ENCODE data around the gene NRXN3.

DNA sequence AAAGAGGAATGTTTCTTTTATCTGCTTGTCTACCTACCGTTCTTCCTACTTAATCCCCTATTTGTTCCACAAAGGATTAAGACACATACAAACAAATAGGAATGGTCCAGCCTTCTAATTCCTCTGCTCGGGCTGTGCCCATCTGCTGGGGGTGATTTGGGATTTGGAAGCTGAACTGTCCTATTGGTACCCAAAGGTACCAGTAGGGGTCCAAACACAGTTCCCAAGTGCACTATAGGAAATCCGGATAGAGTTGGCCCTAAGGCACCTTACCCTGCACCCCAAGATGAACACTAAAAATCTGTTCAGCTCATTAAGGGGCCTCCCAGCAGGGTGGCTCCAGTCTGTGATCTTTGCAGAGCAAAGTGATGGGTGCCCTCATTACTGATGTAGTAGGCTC lies 566.9 kb downstream of the NRXN3 start:
- TF ChIP-seq, protein P1, sequence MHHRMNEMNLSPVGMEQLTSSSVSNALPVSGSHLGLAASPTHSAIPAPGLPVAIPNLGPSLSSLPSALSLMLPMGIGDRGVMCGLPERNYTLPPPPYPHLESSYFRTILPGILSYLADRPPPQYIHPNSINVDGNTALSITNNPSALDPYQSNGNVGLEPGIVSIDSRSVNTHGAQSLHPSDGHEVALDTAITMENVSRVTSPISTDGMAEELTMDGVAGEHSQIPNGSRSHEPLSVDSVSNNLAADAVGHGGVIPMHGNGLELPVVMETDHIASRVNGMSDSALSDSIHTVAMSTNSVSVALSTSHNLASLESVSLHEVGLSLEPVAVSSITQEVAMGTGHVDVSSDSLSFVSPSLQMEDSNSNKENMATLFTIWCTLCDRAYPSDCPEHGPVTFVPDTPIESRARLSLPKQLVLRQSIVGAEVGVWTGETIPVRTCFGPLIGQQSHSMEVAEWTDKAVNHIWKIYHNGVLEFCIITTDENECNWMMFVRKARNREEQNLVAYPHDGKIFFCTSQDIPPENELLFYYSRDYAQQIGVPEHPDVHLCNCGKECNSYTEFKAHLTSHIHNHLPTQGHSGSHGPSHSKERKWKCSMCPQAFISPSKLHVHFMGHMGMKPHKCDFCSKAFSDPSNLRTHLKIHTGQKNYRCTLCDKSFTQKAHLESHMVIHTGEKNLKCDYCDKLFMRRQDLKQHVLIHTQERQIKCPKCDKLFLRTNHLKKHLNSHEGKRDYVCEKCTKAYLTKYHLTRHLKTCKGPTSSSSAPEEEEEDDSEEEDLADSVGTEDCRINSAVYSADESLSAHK (CRISPR knock-in tag; IDR thresholded peaks at IDR 0.05; ENCODE audit: borderline replicate concordance) = no peak
- TF ChIP-seq, protein P2, sequence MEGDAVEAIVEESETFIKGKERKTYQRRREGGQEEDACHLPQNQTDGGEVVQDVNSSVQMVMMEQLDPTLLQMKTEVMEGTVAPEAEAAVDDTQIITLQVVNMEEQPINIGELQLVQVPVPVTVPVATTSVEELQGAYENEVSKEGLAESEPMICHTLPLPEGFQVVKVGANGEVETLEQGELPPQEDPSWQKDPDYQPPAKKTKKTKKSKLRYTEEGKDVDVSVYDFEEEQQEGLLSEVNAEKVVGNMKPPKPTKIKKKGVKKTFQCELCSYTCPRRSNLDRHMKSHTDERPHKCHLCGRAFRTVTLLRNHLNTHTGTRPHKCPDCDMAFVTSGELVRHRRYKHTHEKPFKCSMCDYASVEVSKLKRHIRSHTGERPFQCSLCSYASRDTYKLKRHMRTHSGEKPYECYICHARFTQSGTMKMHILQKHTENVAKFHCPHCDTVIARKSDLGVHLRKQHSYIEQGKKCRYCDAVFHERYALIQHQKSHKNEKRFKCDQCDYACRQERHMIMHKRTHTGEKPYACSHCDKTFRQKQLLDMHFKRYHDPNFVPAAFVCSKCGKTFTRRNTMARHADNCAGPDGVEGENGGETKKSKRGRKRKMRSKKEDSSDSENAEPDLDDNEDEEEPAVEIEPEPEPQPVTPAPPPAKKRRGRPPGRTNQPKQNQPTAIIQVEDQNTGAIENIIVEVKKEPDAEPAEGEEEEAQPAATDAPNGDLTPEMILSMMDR (CRISPR knock-in tag; IDR thresholded peaks at IDR 0.05) = no peak
- TF ChIP-seq ZNF510 (CRISPR knock-in tag; IDR thresholded peaks at IDR 0.05; ENCODE audit: low read depth) (no peak), SIN3B (IDR thresholded peaks at IDR 0.05; ENCODE audit: low read length) (no peak), EZH2 (conservative IDR thresholded peaks at IDR 0.05; ENCODE audit: low read depth, low read length) (no peak), CEBPB (IDR thresholded peaks at IDR 0.05; ENCODE audit: borderline replicate concordance, low read depth, low read length) (no peak), NR3C1 (CRISPR knock-in tag; IDR thresholded peaks at IDR 0.05) (no peak), ZNF570 (CRISPR knock-in tag; IDR thresholded peaks at IDR 0.05; ENCODE audit: borderline replicate concordance) (no peak), ELF4 (CRISPR knock-in tag; IDR thresholded peaks at IDR 0.05; ENCODE audit: borderline replicate concordance) (no peak)
- TF ChIP-seq, protein P3, sequence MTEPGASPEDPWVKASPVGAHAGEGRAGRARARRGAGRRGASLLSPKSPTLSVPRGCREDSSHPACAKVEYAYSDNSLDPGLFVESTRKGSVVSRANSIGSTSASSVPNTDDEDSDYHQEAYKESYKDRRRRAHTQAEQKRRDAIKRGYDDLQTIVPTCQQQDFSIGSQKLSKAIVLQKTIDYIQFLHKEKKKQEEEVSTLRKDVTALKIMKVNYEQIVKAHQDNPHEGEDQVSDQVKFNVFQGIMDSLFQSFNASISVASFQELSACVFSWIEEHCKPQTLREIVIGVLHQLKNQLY (CRISPR knock-in tag; IDR thresholded peaks at IDR 0.05) = no peak
- TF ChIP-seq, protein P4, sequence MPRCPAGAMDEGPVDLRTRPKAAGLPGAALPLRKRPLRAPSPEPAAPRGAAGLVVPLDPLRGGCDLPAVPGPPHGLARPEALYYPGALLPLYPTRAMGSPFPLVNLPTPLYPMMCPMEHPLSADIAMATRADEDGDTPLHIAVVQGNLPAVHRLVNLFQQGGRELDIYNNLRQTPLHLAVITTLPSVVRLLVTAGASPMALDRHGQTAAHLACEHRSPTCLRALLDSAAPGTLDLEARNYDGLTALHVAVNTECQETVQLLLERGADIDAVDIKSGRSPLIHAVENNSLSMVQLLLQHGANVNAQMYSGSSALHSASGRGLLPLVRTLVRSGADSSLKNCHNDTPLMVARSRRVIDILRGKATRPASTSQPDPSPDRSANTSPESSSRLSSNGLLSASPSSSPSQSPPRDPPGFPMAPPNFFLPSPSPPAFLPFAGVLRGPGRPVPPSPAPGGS (CRISPR knock-in tag; IDR thresholded peaks at IDR 0.05) = no peak

Data from HepG2 (cell line).